ENCODE measurements around the gene TNIP2.
A peak's percentile ranks its signal among the peaks of the same experiment; 100 is the strongest.

TNIP2 gene

GRCh38 chr4:2714918-2715317 lies 41.2 kb downstream of the TNIP2 start:
- no peak for DNase-seq

GRCh38 chr4:2714061-2714770 lies 41.9 kb downstream of the TNIP2 start:
- no peak for DNase-seq

- DNase-seq, result no peak
Measured at GRCh38 chr4:2713337-2713736, 42.8 kb downstream of the TNIP2 start.

- DNase-seq, result no peak
Measured at GRCh38 chr4:2712261-2712842, 43.8 kb downstream of the TNIP2 start.

- no peak for DNase-seq
Measured at GRCh38 chr4:2702770-2703169, 53.4 kb downstream of the TNIP2 start.

GRCh38 chr4:2702361-2702760 lies 53.8 kb downstream of the TNIP2 start:
- no peak for DNase-seq

- no peak for DNase-seq
Measured at GRCh38 chr4:2700031-2700430, 56.1 kb downstream of the TNIP2 start.

GRCh38 chr4:2699534-2699933 lies 56.6 kb downstream of the TNIP2 start:
- DNase-seq, result no peak

GRCh38 chr4:2698951-2699505 lies 57.1 kb downstream of the TNIP2 start:
- DNase-seq, result no peak

GRCh38 chr4:2698504-2698903 lies 57.6 kb downstream of the TNIP2 start:
- DNase-seq, result no peak

- DNase-seq, result no peak
Measured at GRCh38 chr4:2697995-2698414, 58.1 kb downstream of the TNIP2 start.

GRCh38 chr4:2696423-2696822 lies 59.7 kb downstream of the TNIP2 start:
- DNase-seq, result peak; percentile 76

- DNase-seq, result no peak
Measured at GRCh38 chr4:2695346-2696060, 60.6 kb downstream of the TNIP2 start.

- DNase-seq, result no peak
Measured at GRCh38 chr4:2694691-2695090, 61.4 kb downstream of the TNIP2 start.

- no peak for DNase-seq
Measured at GRCh38 chr4:2691952-2692435, 64.1 kb downstream of the TNIP2 start.

Measured in CD4-positive, alpha-beta T cell treated with Interleukin-15 for 1 hour (primary cell).